GM19240 (cell line): ENCODE measurements around the gene ABCA2.
A peak's percentile ranks its signal among the peaks of the same experiment; 100 is the strongest.

Source experiments
- DNase-seq: peaks from one replicate; pipeline ENCODE4 v3.0.0; 2011; ENCODE audit warnings: low spot score; ENCODE audit not compliant: insufficient read length

Gene ABCA2

GRCh38 chr9:136996361-136997292 lies 31.4 kb downstream of the ABCA2 start, which contains the start of gene CLIC3:
Gene CLIC3, minus strand, starts transcription at chr9:136996568. Its CDS starts 25 bp downstream, at chr9:136996543.
- no peak for DNase-seq

GRCh38 chr9:136995772-136996311 lies 32.2 kb downstream of the ABCA2 start:
- no peak for DNase-seq

GRCh38 chr9:136995362-136995761 lies 32.7 kb downstream of the ABCA2 start:
- no peak for DNase-seq

- DNase-seq, result no peak
Observed at GRCh38 chr9:136994888-136995230, 33.2 kb downstream of the ABCA2 start.

GRCh38 chr9:136994180-136994887 lies 33.7 kb downstream of the ABCA2 start:
- no peak for DNase-seq

GRCh38 chr9:136992819-136993369 lies 35.1 kb downstream of the ABCA2 start:
- no peak for DNase-seq

- peak; percentile 99 for DNase-seq
Observed at GRCh38 chr9:136991993-136992818, 35.8 kb downstream of the ABCA2 start, which contains the start of gene PAXX. Gene PAXX, plus strand, starts transcription at chr9:136992422. Its CDS starts 22 bp downstream, at chr9:136992444.

GRCh38 chr9:136990242-136990911 lies 37.7 kb downstream of the ABCA2 start:
- no peak for DNase-seq

- no peak for DNase-seq
Observed at GRCh38 chr9:136988872-136989271, 39.2 kb downstream of the ABCA2 start.

GRCh38 chr9:136985853-136986252 lies 42.2 kb downstream of the ABCA2 start:
- no peak for DNase-seq

- no peak for DNase-seq
Observed at GRCh38 chr9:136985027-136985602, 42.9 kb downstream of the ABCA2 start.

GRCh38 chr9:136984464-136985026 lies 43.5 kb downstream of the ABCA2 start:
- DNase-seq, result no peak

- no peak for DNase-seq
Observed at GRCh38 chr9:136983656-136984314, 44.3 kb downstream of the ABCA2 start.

- no peak for DNase-seq
Observed at GRCh38 chr9:136983167-136983566, 44.9 kb downstream of the ABCA2 start.

GRCh38 chr9:136982232-136983051 lies 45.6 kb downstream of the ABCA2 start, which contains the start of gene LCNL1:
Gene LCNL1, plus strand, starts transcription at chr9:136982993. Its CDS starts 594 bp downstream, at chr9:136983587.
- DNase-seq, result no peak

- no peak for DNase-seq
Observed at GRCh38 chr9:136981588-136982231, 46.3 kb downstream of the ABCA2 start.

- DNase-seq, result no peak
Observed at GRCh38 chr9:136980669-136981478, 47.2 kb downstream of the ABCA2 start.
